Activated CD4-positive, alpha-beta T cell treated with anti-CD3 and anti-CD28 coated beads, Interleukin-2, Interleukin-6, amounts not matched to agents 100 ng/mL and 50 ng/mL, durations not matched to agents 16 hours and 8 hours (primary cell): Measurements from ENCODE around the gene TNFRSF4.
"Not testable (repeated sequence)": the region's sequence is repeated elsewhere in the genome, so short reads cannot be mapped to it uniquely, and the experiment has no call there.

Experiments
- DNase-seq: peaks from one replicate; pipeline ENCODE4 v3.0.0-alpha.2; 2020

TNFRSF4 gene

GRCh38 chr1:1213345-1214265 lies at the start of gene TNFRSF4:
Gene TNFRSF4, minus strand, starts transcription at chr1:1214153. Its CDS starts 26 bp downstream, at chr1:1214127.
- DNase-seq, result peak; percentile 61

- no peak for DNase-seq
Observed at GRCh38 chr1:1262758-1263157, 48.8 kb upstream of the TNFRSF4 start.

GRCh38 chr1:1262071-1262470 lies 48.1 kb upstream of the TNFRSF4 start:
- DNase-seq, result no peak

- no peak for DNase-seq
Observed at GRCh38 chr1:1260843-1261560, 47.0 kb upstream of the TNFRSF4 start.

GRCh38 chr1:1259951-1260600 lies 46.1 kb upstream of the TNFRSF4 start:
- no peak for DNase-seq

GRCh38 chr1:1259540-1259939 lies 45.6 kb upstream of the TNFRSF4 start:
- no peak for DNase-seq

GRCh38 chr1:1259119-1259488 lies 45.2 kb upstream of the TNFRSF4 start:
- DNase-seq, result no peak

GRCh38 chr1:1256956-1257871 lies 43.3 kb upstream of the TNFRSF4 start:
- no peak for DNase-seq

GRCh38 chr1:1255611-1256010 lies 41.7 kb upstream of the TNFRSF4 start:
- DNase-seq, result no peak

GRCh38 chr1:1255078-1255477 lies 41.1 kb upstream of the TNFRSF4 start:
- no peak for DNase-seq

- no peak for DNase-seq
Observed at GRCh38 chr1:1254667-1254998, 40.7 kb upstream of the TNFRSF4 start.

- no peak for DNase-seq
Observed at GRCh38 chr1:1253972-1254666, 40.2 kb upstream of the TNFRSF4 start.

GRCh38 chr1:1253314-1253713 lies 39.4 kb upstream of the TNFRSF4 start:
- DNase-seq, result no peak

GRCh38 chr1:1250786-1251284 lies 36.9 kb upstream of the TNFRSF4 start:
- DNase-seq, result peak; percentile 82

- not testable (repeated sequence) for DNase-seq
Observed at GRCh38 chr1:1248009-1248913, 34.3 kb upstream of the TNFRSF4 start.

GRCh38 chr1:1247341-1247913 lies 33.5 kb upstream of the TNFRSF4 start:
- no peak for DNase-seq

- no peak for DNase-seq
Observed at GRCh38 chr1:1246577-1247340, 32.8 kb upstream of the TNFRSF4 start, which contains the start of gene C1QTNF12. Gene C1QTNF12, minus strand, starts transcription at chr1:1246722. Its CDS starts 32 bp downstream, at chr1:1246690.

GRCh38 chr1:1245817-1246576 lies 32.0 kb upstream of the TNFRSF4 start:
- DNase-seq, result no peak
